Measurements from ENCODE around the gene ADAMTS14. TPM values are rescaled to one million over a fixed set of nuclear protein-coding genes. Genes with fewer than 3 reads are reported as not detected.

Gene ADAMTS14
- total RNA-seq, 1 experiment from 2014 or later = 1.6 TPM

GRCh38 chr10:70664702-70665195 is 7.6 kb upstream of the ADAMTS14 start:
- Mint-ChIP-seq H3K4me3 (no peak overlapping the region), H3K9me3 (peaks cover 12 to 18% of the 10 kb centered on the region in 2 experiments), H3K27me3 (ENCODE audit: low read depth) (peaks cover 21% of the 10 kb centered on the region), H3K4me1 (peaks cover 13 to 20% of the 10 kb centered on the region in 2 experiments; a peak in 3 of 4 replicates), H3K27ac (no peak overlapping the region), H3K36me3 (ENCODE audit: insufficient read depth in 1 of 3, low read depth in 3 of 3) (peaks cover 5 to 13% (median 9%) of the 10 kb centered on the region in 3 experiments; a peak in 6 of 7 replicates)
- Histone ChIP-seq H3K4ac (ENCODE audit: low read depth, low read length) (no peak overlapping the region), H3K27me3 (ENCODE audit: insufficient read depth, low read length) (no peaks in the 10 kb centered on the region), H3K14ac (ENCODE audit: insufficient read depth, low read length) (no peak overlapping the region; the same call in 1 of the 2 replicates), H2AK5ac (ENCODE audit: insufficient read length, low read length) (no peak overlapping the region), H4K5ac (ENCODE audit: insufficient read length, low read depth, low read length) (no peak overlapping the region), H2AFZ (ENCODE audit: low read length) (no peak overlapping the region), H3K18ac (ENCODE audit: insufficient read length, low read depth, low read length) (no peak overlapping the region), H4K8ac (replicated peaks; ENCODE audit: insufficient read length, low read depth, low read length) (no peak overlapping the region), H2BK12ac (ENCODE audit: insufficient read length, low read depth, low read length) (no peak overlapping the region), H4K20me1 (ENCODE audit: control insufficient read depth, insufficient read depth, insufficient read length) (no peaks in the 10 kb centered on the region), H3T11ph (ENCODE audit: low read length) (no peak overlapping the region), H3K9me3 (ENCODE audit: control insufficient read depth, low read depth, low read length) (peaks cover 6% of the 10 kb centered on the region), H2BK5ac (ENCODE audit: insufficient read length, low read length) (no peak overlapping the region), H3K23me2 (ENCODE audit: insufficient read length, low read depth, low read length, poor library complexity, severe bottlenecking) (no peaks in the 10 kb centered on the region), H2BK20ac (ENCODE audit: low read depth, low read length, poor library complexity, severe bottlenecking) (no peak overlapping the region), H2BK15ac (ENCODE audit: low read depth, low read length) (no peak overlapping the region), H3K4me2 (ENCODE audit: insufficient read depth, insufficient read length, low read length) (no peak overlapping the region), H3K79me2 (ENCODE audit: insufficient read depth, low read length) (no peaks in the 10 kb centered on the region), H2BK120ac (ENCODE audit: low read depth, low read length, poor library complexity, severe bottlenecking) (no peak overlapping the region), H3K23ac (ENCODE audit: insufficient read length, low read depth, low read length) (no peak overlapping the region), H3K9ac (ENCODE audit: extremely low read depth, insufficient read length, low read length) (no peak overlapping the region), H3K79me1 (ENCODE audit: insufficient read depth, low read depth, low read length, poor library complexity, severe bottlenecking) (no peaks in the 10 kb centered on the region), H3K56ac (ENCODE audit: insufficient read length, low read depth, low read length) (no peak overlapping the region), H4K91ac (ENCODE audit: insufficient read length, low read depth, low read length) (no peak overlapping the region), H3K27ac (ENCODE audit: insufficient read length, low read depth, low read length) (no peak overlapping the region), H3K4me1 (ENCODE audit: insufficient read depth, low read length) (no peaks in the 10 kb centered on the region; the same call in 1 of the 2 replicates)
- WGBS (ENCODE audit: extremely low coverage, insufficient read length, low lambda C conversion rate) = no CpG with 5 or more reads among the region's 6 CpGs
- TF ChIP-seq CTCF (conservative IDR thresholded peaks at IDR 0.05) = no peak
- no peak for DNase-seq
